Body of pancreas (tissue), 4 donors: ENCODE data around the gene PPT2.

ENCODE experiments used
- CTCF ChIP-seq, 7 experiments: fragments of 450-650 bp in 4 of 7; fragments of 200-600 bp in 3 of 7; sonication (generic) in 3 of 7; IDR thresholded peaks; one replicate each; pipeline ENCODE4 v1.5.1; 2016 to 2019; ENCODE audit warnings: antibody characterized with exemption in 7 of 7
- POLR2A ChIP-seq, 3 donors: fragments of 450-650 bp; IDR thresholded peaks; one replicate each; pipeline ENCODE4 v1.6.1; 2016; ENCODE audit warnings: antibody characterized with exemption in 3 of 3, mild to moderate bottlenecking in 2 of 3

DNA sequence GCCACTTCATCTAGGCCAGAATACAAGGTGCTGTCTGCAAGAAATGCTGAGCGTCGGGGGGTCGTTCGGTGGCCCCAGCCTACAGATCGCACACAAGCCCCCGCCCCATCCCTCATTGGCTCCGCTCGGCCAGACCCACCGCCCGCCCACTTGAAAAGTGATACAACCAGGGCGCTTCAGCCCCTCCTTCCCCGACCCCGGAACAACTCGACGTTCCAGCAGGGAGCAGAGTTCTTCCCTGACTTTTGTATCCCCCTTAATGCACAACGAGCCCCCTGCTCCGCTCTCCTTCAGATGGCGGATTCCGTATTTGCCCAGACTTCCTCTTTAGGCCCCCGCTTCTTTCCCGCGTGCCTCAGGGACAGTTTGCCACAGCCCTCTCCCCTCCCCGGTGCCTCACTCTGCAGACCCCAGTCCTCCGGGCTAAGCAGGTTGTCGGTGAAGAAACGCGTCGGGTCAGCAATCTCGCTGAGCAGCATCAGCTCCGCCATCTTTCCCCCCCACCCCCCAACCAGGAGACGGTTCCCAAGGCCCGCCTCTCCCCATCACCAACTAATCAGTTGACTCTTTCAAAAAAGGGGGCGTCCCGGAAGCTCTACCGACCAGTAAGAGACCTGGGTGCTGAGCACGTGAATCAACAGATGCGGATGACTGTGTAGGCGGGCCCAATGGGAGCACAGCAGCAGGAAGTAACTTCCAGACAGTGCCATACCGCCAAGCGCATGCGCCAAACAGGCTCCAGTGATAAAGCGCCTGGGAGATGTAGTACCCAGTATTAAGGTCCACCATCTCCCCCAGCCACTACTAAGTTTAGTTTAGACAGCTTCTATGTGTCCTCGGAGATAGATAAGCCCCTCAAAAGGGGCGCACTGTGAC, 26.0 kb upstream of the PPT2 start, which contains the start of gene ATF6B:
- TF ChIP-seq CTCF (IDR thresholded peaks at IDR 0.05) (no peak), POLR2A (IDR thresholded peaks at IDR 0.05) (peak in 2 of 3 donors; percentile 76 to 81)
